Stimulated activated CD4-positive, alpha-beta T cell treated with anti-CD3 and anti-CD28 coated beads, Interleukin-1b, Interleukin-23, amount 100 ng/mL, for 1 hour (primary cell): ENCODE data around the gene ZNF175.
"Not testable (repeated sequence)": the region's sequence is repeated elsewhere in the genome, so short reads cannot be mapped to it uniquely, and the experiment has no call there.

Experiments used
- DNase-seq, 2 donors: peaks; one replicate each; pipeline ENCODE4 v3.0.0-alpha.2; 2020; ENCODE audit warnings: low read depth in 2 of 2

Gene ZNF175

DNA sequence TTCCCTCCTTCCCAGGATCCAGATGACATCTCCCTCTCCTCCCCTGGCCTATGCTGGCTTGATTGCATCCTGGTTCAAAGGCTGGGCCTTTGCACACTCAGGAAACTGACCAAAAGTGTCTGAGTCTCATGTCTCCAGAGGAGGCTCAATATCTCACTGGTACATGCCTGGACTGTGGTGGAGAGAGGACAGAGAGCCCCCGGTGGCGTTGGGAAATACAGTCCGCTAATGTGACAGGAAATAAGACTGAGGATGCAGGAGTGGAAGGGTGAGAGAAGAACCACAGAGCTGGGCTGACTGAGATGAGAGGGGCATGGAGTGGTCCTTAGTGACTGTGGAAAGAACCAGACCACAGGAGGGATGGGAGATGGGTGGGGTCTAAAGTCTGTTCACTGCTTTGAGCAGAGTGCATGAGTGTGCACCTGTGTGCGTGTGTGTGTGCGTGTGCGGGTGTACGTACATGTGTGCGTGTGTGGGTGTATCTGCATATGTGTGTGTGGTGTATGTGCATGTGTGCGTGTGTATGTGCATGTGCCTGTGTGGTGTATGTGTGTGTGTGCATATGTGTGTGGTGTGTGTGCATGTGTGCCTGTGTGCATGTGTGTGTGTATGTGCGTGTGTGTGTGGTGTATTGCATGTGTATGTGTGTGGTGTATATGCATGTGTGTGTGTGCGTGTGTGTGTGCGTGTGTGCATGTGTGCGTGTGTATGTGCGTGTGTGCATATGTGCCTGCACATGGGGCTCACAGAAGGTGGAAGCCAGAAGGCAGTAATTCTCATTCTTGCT, 57.3 kb downstream of the ZNF175 start:
- DNase-seq, result no peak

DNA sequence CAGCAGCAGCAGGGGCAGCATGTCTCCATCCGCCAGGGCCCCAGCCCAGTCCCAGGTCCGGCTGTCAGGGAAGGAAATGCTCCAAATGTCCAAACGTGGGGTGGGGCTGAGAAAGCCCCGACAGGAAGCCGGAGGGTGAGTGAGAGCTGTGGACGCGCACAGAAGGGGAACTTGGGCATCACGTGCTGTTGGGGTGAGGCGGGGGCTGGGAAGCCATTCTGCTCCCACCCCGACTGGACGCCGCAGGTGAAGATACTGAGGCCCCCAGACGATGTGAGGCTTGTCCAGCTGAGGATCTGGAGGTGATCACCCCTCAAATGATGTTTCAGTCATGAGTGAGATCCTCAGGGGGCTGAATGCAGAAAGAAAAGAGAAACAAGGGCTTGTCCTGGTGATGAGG, 59.2 kb downstream of the ZNF175 start, which contains the start of gene SIGLEC5:
SIGLEC5 (minus strand) TSS at position 87 of the 400 bp plus-strand sequence; CDS start at position 21, 66 bp downstream.
- DNase-seq, result not testable (repeated sequence)

DNA sequence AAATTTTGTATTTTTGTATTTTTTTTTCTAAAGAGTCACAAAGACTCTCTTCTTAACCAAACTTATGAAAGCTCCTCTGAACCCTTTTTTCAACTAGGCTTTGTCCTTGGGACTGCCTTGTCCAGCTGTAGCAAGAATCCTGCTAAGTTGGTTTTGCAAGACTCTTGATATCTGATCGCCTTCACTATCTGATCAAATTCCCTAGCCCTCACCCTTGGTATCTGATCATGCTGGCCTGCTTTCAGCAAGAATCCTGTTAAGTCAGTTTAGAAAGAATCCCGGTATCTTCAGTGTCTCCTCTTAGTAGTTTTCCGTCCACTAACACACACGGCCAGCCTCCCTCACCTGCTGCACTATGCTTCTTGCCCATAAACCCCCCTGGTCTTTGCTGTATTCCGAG, 61.0 kb downstream of the ZNF175 start:
- DNase-seq, result no peak

DNA sequence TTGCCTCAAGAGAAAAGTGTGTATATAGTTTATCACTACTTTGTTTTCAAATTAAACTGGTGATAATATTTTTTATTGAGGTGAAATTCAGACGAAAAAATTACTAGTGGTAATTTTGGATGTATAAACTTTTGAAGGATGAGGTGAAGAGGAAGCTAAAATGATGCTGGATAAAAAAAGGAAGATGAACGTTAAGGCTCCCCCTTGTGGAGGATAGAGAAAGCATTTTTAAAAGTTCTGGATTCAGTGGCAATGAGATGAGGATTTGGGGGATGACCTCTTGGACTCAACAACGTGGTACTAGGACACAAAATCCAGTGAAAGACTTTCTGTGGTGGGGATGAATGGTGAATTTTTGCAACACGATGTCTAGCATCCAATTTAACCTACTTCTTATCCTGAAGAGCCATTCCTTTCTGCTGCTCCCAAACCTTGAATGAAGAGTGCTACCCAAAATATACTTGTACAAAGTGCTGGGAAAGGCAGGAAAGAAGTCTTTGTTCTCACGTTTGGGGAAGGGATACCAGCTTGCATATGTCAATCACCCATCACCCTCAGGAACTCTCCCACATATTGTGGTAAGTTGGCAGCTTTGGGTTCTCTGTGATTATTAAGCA, 66.4 kb downstream of the ZNF175 start:
- DNase-seq, result no peak

DNA sequence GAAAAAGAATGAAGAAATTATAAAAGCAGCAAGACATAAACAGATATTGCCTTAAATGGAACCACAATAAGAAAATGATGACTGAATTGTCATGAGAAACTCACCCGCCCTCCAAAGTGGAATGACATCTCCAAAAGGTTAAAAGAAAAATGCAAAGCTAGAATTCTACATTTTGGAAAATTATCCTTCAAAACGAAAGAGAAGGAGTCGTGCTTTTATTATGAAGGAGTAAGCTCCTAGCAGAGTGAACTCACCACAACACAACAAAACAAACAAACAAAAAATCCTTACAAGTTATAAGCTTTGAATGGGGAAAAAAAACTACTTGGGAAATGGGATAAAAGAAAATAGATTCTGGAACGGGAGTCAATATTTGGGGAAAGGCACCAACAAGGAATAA, 68.8 kb downstream of the ZNF175 start:
- DNase-seq, result no peak

DNA sequence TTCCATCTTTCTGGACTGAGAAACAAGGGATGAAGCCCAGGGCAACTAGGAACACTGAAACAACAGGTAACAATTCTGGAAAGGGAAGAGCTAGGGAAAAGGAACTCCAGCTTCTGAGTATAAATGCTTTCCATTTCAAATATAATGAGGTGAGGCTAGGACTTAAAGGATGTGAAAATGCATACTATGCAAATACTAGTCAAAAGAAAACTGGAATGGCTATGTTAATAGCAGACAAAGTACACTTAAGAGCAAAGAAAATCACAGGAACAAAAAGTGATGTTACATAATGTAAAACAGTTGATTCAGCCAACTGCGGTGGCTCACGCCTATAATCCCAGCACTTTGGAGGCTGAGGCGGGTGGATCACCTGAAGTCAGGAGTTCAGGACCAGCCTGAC, 69.3 kb downstream of the ZNF175 start:
- no peak for DNase-seq

DNA sequence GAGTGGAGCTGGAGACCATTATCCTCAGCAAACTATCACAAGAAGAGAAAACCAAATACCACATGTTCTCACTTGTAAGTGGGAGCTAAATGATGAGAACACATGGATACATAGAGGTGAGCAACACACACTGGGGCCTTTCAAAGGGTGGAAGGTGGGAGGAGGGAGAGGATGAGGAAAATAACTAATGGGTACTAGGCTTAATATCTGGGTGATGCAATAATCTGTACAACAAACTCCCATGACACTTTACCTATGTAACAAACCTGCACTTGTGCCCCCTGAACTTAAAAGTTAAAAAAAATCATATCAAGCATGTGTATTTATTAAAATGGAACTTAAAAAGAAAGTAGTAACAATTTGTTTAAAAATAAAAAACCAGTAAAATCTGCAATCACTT, 70.6 kb downstream of the ZNF175 start:
- no peak for DNase-seq
